ENCODE data around the gene HYI. TPM values are rescaled to one million over a fixed set of nuclear protein-coding genes. Genes with fewer than 3 reads are reported as not detected.

Gene HYI
- total and polyA plus RNA-seq, 2 experiments from 2014 or later = 15.5 to 65.2 TPM

DNA sequence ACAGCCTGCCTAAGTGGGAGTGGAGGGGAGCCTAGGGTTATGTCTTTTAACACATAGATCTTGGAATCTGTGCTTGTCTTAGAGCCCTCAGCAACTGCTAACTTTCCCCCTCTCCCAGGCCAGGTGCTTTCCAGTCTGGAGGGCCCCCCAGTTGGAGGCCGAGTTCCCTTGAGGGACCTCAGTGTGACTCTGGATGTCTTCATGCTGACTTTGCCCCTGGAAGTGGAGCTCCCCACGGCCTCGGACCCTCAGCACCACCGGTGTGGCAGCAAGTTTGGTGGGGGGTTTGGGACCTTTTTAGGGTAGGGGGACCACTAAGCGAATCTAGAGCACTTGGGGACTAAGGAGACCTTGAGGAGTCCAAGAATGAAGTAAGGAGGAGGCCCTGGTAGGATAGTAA is 22.9 kb downstream of the HYI start:
- TF ChIP-seq, protein P1, sequence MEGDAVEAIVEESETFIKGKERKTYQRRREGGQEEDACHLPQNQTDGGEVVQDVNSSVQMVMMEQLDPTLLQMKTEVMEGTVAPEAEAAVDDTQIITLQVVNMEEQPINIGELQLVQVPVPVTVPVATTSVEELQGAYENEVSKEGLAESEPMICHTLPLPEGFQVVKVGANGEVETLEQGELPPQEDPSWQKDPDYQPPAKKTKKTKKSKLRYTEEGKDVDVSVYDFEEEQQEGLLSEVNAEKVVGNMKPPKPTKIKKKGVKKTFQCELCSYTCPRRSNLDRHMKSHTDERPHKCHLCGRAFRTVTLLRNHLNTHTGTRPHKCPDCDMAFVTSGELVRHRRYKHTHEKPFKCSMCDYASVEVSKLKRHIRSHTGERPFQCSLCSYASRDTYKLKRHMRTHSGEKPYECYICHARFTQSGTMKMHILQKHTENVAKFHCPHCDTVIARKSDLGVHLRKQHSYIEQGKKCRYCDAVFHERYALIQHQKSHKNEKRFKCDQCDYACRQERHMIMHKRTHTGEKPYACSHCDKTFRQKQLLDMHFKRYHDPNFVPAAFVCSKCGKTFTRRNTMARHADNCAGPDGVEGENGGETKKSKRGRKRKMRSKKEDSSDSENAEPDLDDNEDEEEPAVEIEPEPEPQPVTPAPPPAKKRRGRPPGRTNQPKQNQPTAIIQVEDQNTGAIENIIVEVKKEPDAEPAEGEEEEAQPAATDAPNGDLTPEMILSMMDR (IDR thresholded peaks at IDR 0.05; ENCODE audit: low read depth, low read length) = no peak
- Histone ChIP-seq H3K9me3 (ENCODE audit: low read depth) (no peaks in the 10 kb centered on the region), H3K4me3 (no peak overlapping the region), H3K27ac (no peak overlapping the region), H3K27me3 (no peaks in the 10 kb centered on the region), H3K36me3 (peaks cover 45% of the 10 kb centered on the region), H3K4me1 (ENCODE audit: low read depth) (peaks cover 4% of the 10 kb centered on the region)
- DNase-seq (ENCODE audit: low read depth in 1 of 2, low spot score in 1 of 2) = no peak

GRCh38 chr1:43427941-43428340 is 25.8 kb downstream of the HYI start:
- Histone ChIP-seq H3K36me3 (peaks cover 35% of the 10 kb centered on the region), H3K27me3 (no peaks in the 10 kb centered on the region), H3K4me1 (ENCODE audit: low read depth) (no peaks in the 10 kb centered on the region), H3K27ac (no peak overlapping the region), H3K9me3 (ENCODE audit: low read depth) (no peaks in the 10 kb centered on the region), H3K4me3 (no peak overlapping the region)
- TF ChIP-seq, protein P1 (IDR thresholded peaks at IDR 0.05; ENCODE audit: low read depth, low read length) = no peak
- DNase-seq (ENCODE audit: low read depth in 1 of 2, low spot score in 1 of 2) = no peak

- peaks cover 35% of the 10 kb centered on the region for H3K36me3 ChIP-seq
- no peak for DNase-seq (ENCODE audit: low read depth in 1 of 2, low spot score in 1 of 2)
These were observed 26.2 kb downstream of the HYI start for GRCh38 chr1:43427524-43427923.

DNA sequence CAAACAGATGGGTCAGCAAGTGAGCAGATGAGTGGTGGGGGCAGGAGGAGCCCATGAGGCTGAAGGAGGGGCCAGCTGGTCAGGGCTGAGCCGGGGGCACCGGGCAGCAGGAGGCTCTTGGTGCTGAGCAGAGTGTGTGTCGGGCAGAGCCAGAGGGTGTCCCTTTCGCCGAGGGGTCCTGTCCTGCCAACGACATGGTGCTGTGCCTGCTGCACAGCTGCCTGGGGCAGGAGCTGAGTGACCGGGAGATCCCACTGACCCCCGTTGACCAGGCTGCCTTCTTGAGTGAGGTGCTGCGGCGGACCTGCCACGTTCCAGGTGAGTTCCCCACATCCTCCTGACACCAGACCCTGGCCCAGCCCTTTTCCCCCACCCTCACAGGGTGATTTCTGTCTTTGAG is 27.5 kb downstream of the HYI start:
- H3K36me3 ChIP-seq = peaks cover 27% of the 10 kb centered on the region
- DNase-seq (ENCODE audit: low read depth in 1 of 2, low spot score in 1 of 2) = no peak
- TF ChIP-seq, protein P1 (IDR thresholded peaks at IDR 0.05; ENCODE audit: low read depth, low read length) = no peak

More at GRCh38 chr1:43427524-43427923, 26.2 kb downstream of the HYI start:
- TF ChIP-seq, protein P1 (IDR thresholded peaks at IDR 0.05; ENCODE audit: low read depth, low read length) = no peak
- no peaks in the 10 kb centered on the region for H3K27me3 ChIP-seq
- no peaks in the 10 kb centered on the region for H3K4me1 ChIP-seq (ENCODE audit: low read depth)
- no peak overlapping the region for H3K27ac ChIP-seq
- H3K9me3 ChIP-seq (ENCODE audit: low read depth) = no peaks in the 10 kb centered on the region
- H3K4me3 ChIP-seq = no peak overlapping the region

DNA sequence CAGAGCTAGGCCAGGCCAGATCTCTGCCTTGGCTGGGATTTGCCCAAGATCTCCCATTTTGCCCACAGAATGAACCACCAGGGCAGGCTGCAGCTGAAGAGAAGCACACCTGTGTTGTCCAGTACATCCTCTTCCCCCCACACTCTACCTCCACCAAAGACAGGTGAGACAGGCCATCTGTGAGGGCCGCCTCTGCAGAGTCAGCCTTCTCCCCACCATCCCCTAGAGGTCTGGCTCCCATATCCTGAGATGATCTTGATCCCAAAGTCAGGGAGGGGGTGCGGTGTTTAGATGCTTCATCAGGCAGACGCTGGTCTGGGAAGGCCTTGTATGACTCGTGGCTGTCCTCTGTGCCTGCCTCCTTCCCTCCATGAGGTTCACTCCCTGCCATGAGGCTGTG is 28.7 kb downstream of the HYI start:
- H3K4me3 ChIP-seq = no peak overlapping the region
- H3K27ac ChIP-seq = no peak overlapping the region
- TF ChIP-seq, protein P1 (IDR thresholded peaks at IDR 0.05; ENCODE audit: low read depth, low read length) = no peak
- H3K9me3 ChIP-seq (ENCODE audit: low read depth) = no peaks in the 10 kb centered on the region
- peaks cover 28% of the 10 kb centered on the region for H3K36me3 ChIP-seq
- DNase-seq (ENCODE audit: low read depth in 1 of 2, low spot score in 1 of 2) = no peak
- H3K27me3 ChIP-seq = no peaks in the 10 kb centered on the region
- H3K4me1 ChIP-seq (ENCODE audit: low read depth) = no peaks in the 10 kb centered on the region

More for the DNA sequence above, 27.5 kb downstream of the HYI start:
- Histone ChIP-seq H3K4me3 (no peak overlapping the region), H3K27me3 (no peaks in the 10 kb centered on the region), H3K27ac (no peak overlapping the region), H3K9me3 (ENCODE audit: low read depth) (no peaks in the 10 kb centered on the region), H3K4me1 (ENCODE audit: low read depth) (no peaks in the 10 kb centered on the region)

All from cardiac muscle cell (in vitro differentiated cells and primary cell).